HS-5 (cell line): ENCODE results near the gene SLC7A1.

Experiments used
- DNase-seq: peaks from one replicate; pipeline ENCODE4 v3.0.0-alpha.2; 2012; ENCODE audit warnings: low read depth

SLC7A1 gene

GRCh38 chr13:29583073-29583785 lies 12.3 kb downstream of the SLC7A1 start:
- peak; percentile 53 for DNase-seq

GRCh38 chr13:29582171-29582570 lies 13.3 kb downstream of the SLC7A1 start:
- no peak for DNase-seq

- DNase-seq: no peak
Observed at GRCh38 chr13:29581666-29582065, 13.8 kb downstream of the SLC7A1 start.

GRCh38 chr13:29579094-29579493 lies 16.4 kb downstream of the SLC7A1 start:
- no peak for DNase-seq

- no peak for DNase-seq
Observed at GRCh38 chr13:29578300-29579085, 17.0 kb downstream of the SLC7A1 start.

- no peak for DNase-seq
Observed at GRCh38 chr13:29577136-29578051, 18.1 kb downstream of the SLC7A1 start.

- DNase-seq: no peak
Observed at GRCh38 chr13:29576581-29576980, 18.9 kb downstream of the SLC7A1 start.

GRCh38 chr13:29575098-29575497 lies 20.4 kb downstream of the SLC7A1 start:
- no peak for DNase-seq

GRCh38 chr13:29573190-29573589 lies 22.3 kb downstream of the SLC7A1 start:
- no peak for DNase-seq

- no peak for DNase-seq
Observed at GRCh38 chr13:29572575-29572974, 22.9 kb downstream of the SLC7A1 start.

GRCh38 chr13:29571876-29572570 lies 23.5 kb downstream of the SLC7A1 start:
- DNase-seq: no peak

GRCh38 chr13:29570051-29570654 lies 25.3 kb downstream of the SLC7A1 start:
- DNase-seq: no peak

- no peak for DNase-seq
Observed at GRCh38 chr13:29569253-29570050, 26.0 kb downstream of the SLC7A1 start.

GRCh38 chr13:29568731-29569130 lies 26.8 kb downstream of the SLC7A1 start:
- DNase-seq: no peak

GRCh38 chr13:29567411-29567810 lies 28.1 kb downstream of the SLC7A1 start:
- DNase-seq: no peak

GRCh38 chr13:29566206-29566605 lies 29.3 kb downstream of the SLC7A1 start:
- no peak for DNase-seq

GRCh38 chr13:29564818-29565217 lies 30.7 kb downstream of the SLC7A1 start:
- no peak for DNase-seq

GRCh38 chr13:29564373-29564772 lies 31.1 kb downstream of the SLC7A1 start:
- no peak for DNase-seq

GRCh38 chr13:29563941-29564340 lies 31.5 kb downstream of the SLC7A1 start:
- DNase-seq: no peak

- no peak for DNase-seq
Observed at GRCh38 chr13:29562786-29563438, 32.6 kb downstream of the SLC7A1 start.
